Nephron (organoid): ENCODE results near the gene C22orf31.

ENCODE experiments used
- H3K27ac Mint-ChIP-seq, 3 experiments: 2 replicates each; pipeline ENCODE4 v1.8.0; 2020; ENCODE audit warnings: mixed read lengths in 3 of 3, mild to moderate bottlenecking in 2 of 3, moderate library complexity in 1 of 3
- H3K27me3 Mint-ChIP-seq: 2 replicates; pipeline ENCODE4 v1.8.0; 2021; ENCODE audit warnings: low read depth, mild to moderate bottlenecking, moderate library complexity, mixed read lengths
- H3K36me3 Mint-ChIP-seq: 2 replicates; pipeline ENCODE4 v1.8.0; 2020; ENCODE audit warnings: low read depth, mixed read lengths
- H3K4me1 Mint-ChIP-seq: 2 replicates; pipeline ENCODE4 v1.8.0; 2020; ENCODE audit warnings: mixed read lengths
- H3K4me3 Mint-ChIP-seq, 3 experiments: 2 replicates each; pipeline ENCODE4 v1.8.0; 2020; ENCODE audit warnings: mild to moderate bottlenecking in 3 of 3, mixed read lengths in 3 of 3, moderate library complexity in 2 of 3
- H3K9me3 Mint-ChIP-seq: 2 replicates; pipeline ENCODE4 v1.8.0; 2020; ENCODE audit warnings: mixed read lengths
- CTCF ChIP-seq, 3 experiments: fragments of 200-600 bp; sonication (generic); IDR thresholded peaks; one replicate each; pipeline ENCODE4 v1.5.0; 2021; ENCODE audit warnings: antibody characterized with exemption in 3 of 3; ENCODE audit not compliant: unreplicated experiment in 3 of 3

Gene C22orf31

GRCh38 chr22:29028468-29028867, 33.2 kb downstream of the C22orf31 start:
- TF ChIP-seq CTCF (IDR thresholded peaks at IDR 0.05; ENCODE audit: unreplicated experiment in 3 of 3): no peak
- Mint-ChIP-seq H3K36me3 (peaks cover 7% of the 10 kb centered on the region), H3K4me1 (peaks cover 56% of the 10 kb centered on the region), H3K9me3 (no peaks in the 10 kb centered on the region), H3K27me3 (no peaks in the 10 kb centered on the region), H3K4me3 (peak overlapping the region in 1 of 3 experiments; percentile 17), H3K27ac (peak overlapping the region; percentile 30 to 96 (median 95))

GRCh38 chr22:29026579-29026978, 35.1 kb downstream of the C22orf31 start:
- H3K4me3 Mint-ChIP-seq: no peak overlapping the region
- H3K9me3 Mint-ChIP-seq: no peaks in the 10 kb centered on the region
- peaks cover 66% of the 10 kb centered on the region for H3K4me1 Mint-ChIP-seq
- no peak for TF ChIP-seq CTCF (IDR thresholded peaks at IDR 0.05; ENCODE audit: unreplicated experiment in 3 of 3)
- peaks cover 7% of the 10 kb centered on the region for H3K36me3 Mint-ChIP-seq
- H3K27me3 Mint-ChIP-seq: no peaks in the 10 kb centered on the region
- peak overlapping the region in 1 of 3 experiments; percentile 59 for H3K27ac Mint-ChIP-seq

GRCh38 chr22:29023172-29023796, 38.3 kb downstream of the C22orf31 start:
- Mint-ChIP-seq H3K27ac (peak overlapping the region; percentile 85 to 94 (median 90)), H3K36me3 (peaks cover 11% of the 10 kb centered on the region), H3K4me1 (peaks cover 33% of the 10 kb centered on the region), H3K27me3 (no peaks in the 10 kb centered on the region), H3K4me3 (no peak overlapping the region), H3K9me3 (peaks cover 3% of the 10 kb centered on the region)
- no peak for TF ChIP-seq CTCF (IDR thresholded peaks at IDR 0.05; ENCODE audit: unreplicated experiment in 3 of 3)

- Mint-ChIP-seq H3K4me3 (peak overlapping the region in 1 of 3 experiments; percentile 7), H3K36me3 (peaks cover 17% of the 10 kb centered on the region), H3K9me3 (peaks cover 7% of the 10 kb centered on the region), H3K27ac (peak overlapping the region; percentile 85 to 94 (median 87)), H3K27me3 (no peaks in the 10 kb centered on the region), H3K4me1 (peaks cover 36% of the 10 kb centered on the region)
- TF ChIP-seq CTCF (IDR thresholded peaks at IDR 0.05; ENCODE audit: unreplicated experiment in 3 of 3): no peak
Measured at GRCh38 chr22:29022101-29022817, 39.4 kb downstream of the C22orf31 start.

GRCh38 chr22:29018293-29019189, 43.1 kb downstream of the C22orf31 start:
- H3K27me3 Mint-ChIP-seq: no peaks in the 10 kb centered on the region
- H3K9me3 Mint-ChIP-seq: peaks cover 7% of the 10 kb centered on the region
- TF ChIP-seq CTCF (IDR thresholded peaks at IDR 0.05; ENCODE audit: unreplicated experiment in 3 of 3): no peak
- peaks cover 56% of the 10 kb centered on the region for H3K4me1 Mint-ChIP-seq
- peak overlapping the region; percentile 38 to 89 (median 84) for H3K27ac Mint-ChIP-seq
- peaks cover 16% of the 10 kb centered on the region for H3K36me3 Mint-ChIP-seq
- H3K4me3 Mint-ChIP-seq: no peak overlapping the region
